Measurements from ENCODE around the gene FBLN5.

The FBLN5 gene

GRCh38 chr14:91876492-91876891 is 71.0 kb downstream of the FBLN5 start:
- no peak overlapping the region for H4K91ac ChIP-seq (ENCODE audit: low read length)
- H3K79me1 ChIP-seq (replicated peaks; ENCODE audit: low read length, poor library complexity, severe bottlenecking), result no peaks in the 10 kb centered on the region
- no peak overlapping the region for H2BK5ac ChIP-seq (ENCODE audit: low read depth, low read length, poor library complexity, severe bottlenecking)
- H3K4me3 ChIP-seq (ENCODE audit: insufficient read depth in 1 of 2, low read depth in 1 of 2, low read length in 2 of 2), result no peak overlapping the region
- H3K14ac ChIP-seq (ENCODE audit: low read length in 2 of 2), result no peak overlapping the region
- H4K8ac ChIP-seq (ENCODE audit: low read length), result no peak overlapping the region
- no peak overlapping the region for H2AFZ ChIP-seq (ENCODE audit: low read depth, low read length)
- no peak overlapping the region for H3K4me2 ChIP-seq (ENCODE audit: low read length, poor library complexity, severe bottlenecking)
- WGBS, result 97% methylated on average over 6 of the region's 6 CpGs
- no peak overlapping the region for H3K27ac ChIP-seq (ENCODE audit: low read length, poor library complexity, severe bottlenecking)
- no peak overlapping the region for H3K23ac ChIP-seq (ENCODE audit: low read length in 2 of 2)
- DNase-seq, result no peak
- no peak overlapping the region for H3K18ac ChIP-seq (ENCODE audit: low read depth in 1 of 2, low read length in 2 of 2)
- H3K9me3 ChIP-seq (ENCODE audit: control insufficient read depth, low read length), result no peaks in the 10 kb centered on the region
- H2BK12ac ChIP-seq (ENCODE audit: low read length in 2 of 2), result no peak overlapping the region
- peaks cover 0 to 19% of the 10 kb centered on the region in 2 experiments for H3K27me3 ChIP-seq (ENCODE audit: control insufficient read depth in 1 of 2, insufficient read depth in 1 of 2, low read length in 2 of 2)
- H3K9ac ChIP-seq (ENCODE audit: low read length), result no peak overlapping the region
- no peak overlapping the region for H2BK120ac ChIP-seq (ENCODE audit: low read depth, low read length)
- peaks cover 8% of the 10 kb centered on the region for H3K4me1 ChIP-seq (ENCODE audit: control insufficient read depth, insufficient read depth, low read depth, low read length)
- peaks cover 0 to 63% of the 10 kb centered on the region in 2 experiments for H3K36me3 ChIP-seq (ENCODE audit: control insufficient read depth in 1 of 2, insufficient read depth in 2 of 2, low read depth in 1 of 2, low read length in 2 of 2)
- no peak overlapping the region for H3K4ac ChIP-seq (ENCODE audit: low read depth in 1 of 2, low read length in 2 of 2)
- no peak overlapping the region for H2BK15ac ChIP-seq (ENCODE audit: low read depth, poor library complexity, severe bottlenecking)
- no peak overlapping the region for H2AK5ac ChIP-seq (ENCODE audit: low read length, severe bottlenecking)

- Histone ChIP-seq H3K14ac (ENCODE audit: low read length in 2 of 2) (no peak overlapping the region), H4K91ac (ENCODE audit: low read length) (no peak overlapping the region), H4K8ac (ENCODE audit: low read length) (no peak overlapping the region), H3K23ac (ENCODE audit: low read length in 2 of 2) (no peak overlapping the region), H3K27me3 (ENCODE audit: control insufficient read depth in 1 of 2, insufficient read depth in 1 of 2, low read length in 2 of 2) (peaks cover 0 to 19% of the 10 kb centered on the region in 2 experiments), H2BK12ac (ENCODE audit: low read length in 2 of 2) (no peak overlapping the region), H3K9me3 (ENCODE audit: control insufficient read depth, low read length) (no peaks in the 10 kb centered on the region), H2AK5ac (ENCODE audit: low read length, severe bottlenecking) (no peak overlapping the region), H3K18ac (ENCODE audit: low read depth in 1 of 2, low read length in 2 of 2) (no peak overlapping the region), H2AFZ (ENCODE audit: low read depth, low read length) (no peak overlapping the region), H3K4me3 (ENCODE audit: insufficient read depth in 1 of 2, low read depth in 1 of 2, low read length in 2 of 2) (no peak overlapping the region), H3K9ac (ENCODE audit: low read length) (no peak overlapping the region), H2BK120ac (ENCODE audit: low read depth, low read length) (no peak overlapping the region), H3K79me1 (replicated peaks; ENCODE audit: low read length, poor library complexity, severe bottlenecking) (no peaks in the 10 kb centered on the region), H2BK5ac (ENCODE audit: low read depth, low read length, poor library complexity, severe bottlenecking) (no peak overlapping the region), H3K4ac (ENCODE audit: low read depth in 1 of 2, low read length in 2 of 2) (no peak overlapping the region), H3K36me3 (ENCODE audit: control insufficient read depth in 1 of 2, insufficient read depth in 2 of 2, low read depth in 1 of 2, low read length in 2 of 2) (peaks cover 0 to 56% of the 10 kb centered on the region in 2 experiments), H3K4me1 (ENCODE audit: control insufficient read depth, insufficient read depth, low read depth, low read length) (peaks cover 8% of the 10 kb centered on the region), H3K27ac (ENCODE audit: low read length, poor library complexity, severe bottlenecking) (no peak overlapping the region), H2BK15ac (ENCODE audit: low read depth, poor library complexity, severe bottlenecking) (no peak overlapping the region), H3K4me2 (ENCODE audit: low read length, poor library complexity, severe bottlenecking) (no peak overlapping the region)
- no peak for DNase-seq
- 85% methylated on average over 8 of the region's 9 CpGs for WGBS
These were observed 71.8 kb downstream of the FBLN5 start for GRCh38 chr14:91875525-91876286.

GRCh38 chr14:91873471-91874415 is 73.8 kb downstream of the FBLN5 start:
- Histone ChIP-seq H3K36me3 (ENCODE audit: control insufficient read depth in 1 of 2, insufficient read depth in 2 of 2, low read depth in 1 of 2, low read length in 2 of 2) (peaks cover 0 to 56% of the 10 kb centered on the region in 2 experiments), H3K14ac (ENCODE audit: low read length in 2 of 2) (no peak overlapping the region), H2BK120ac (ENCODE audit: low read depth, low read length) (no peak overlapping the region), H2BK12ac (ENCODE audit: low read length in 2 of 2) (no peak overlapping the region), H2AFZ (ENCODE audit: low read depth, low read length) (no peak overlapping the region), H2BK15ac (ENCODE audit: low read depth, poor library complexity, severe bottlenecking) (no peak overlapping the region), H3K4me1 (ENCODE audit: control insufficient read depth, insufficient read depth, low read depth, low read length) (peaks cover 13% of the 10 kb centered on the region), H3K27me3 (ENCODE audit: control insufficient read depth in 1 of 2, insufficient read depth in 1 of 2, low read length in 2 of 2) (peaks cover 0 to 25% of the 10 kb centered on the region in 2 experiments), H3K27ac (ENCODE audit: low read length, poor library complexity, severe bottlenecking) (no peak overlapping the region), H3K18ac (ENCODE audit: low read depth in 1 of 2, low read length in 2 of 2) (no peak overlapping the region), H3K4me2 (ENCODE audit: low read length, poor library complexity, severe bottlenecking) (no peak overlapping the region), H3K23ac (ENCODE audit: low read length in 2 of 2) (no peak overlapping the region), H3K4ac (ENCODE audit: low read depth in 1 of 2, low read length in 2 of 2) (no peak overlapping the region), H3K9ac (ENCODE audit: low read length) (no peak overlapping the region), H3K4me3 (ENCODE audit: insufficient read depth in 1 of 2, low read depth in 1 of 2, low read length in 2 of 2) (no peak overlapping the region), H2BK5ac (ENCODE audit: low read depth, low read length, poor library complexity, severe bottlenecking) (no peak overlapping the region), H4K8ac (ENCODE audit: low read length) (no peak overlapping the region), H4K91ac (ENCODE audit: low read length) (no peak overlapping the region), H3K9me3 (ENCODE audit: control insufficient read depth, low read length) (no peaks in the 10 kb centered on the region), H2AK5ac (ENCODE audit: low read length, severe bottlenecking) (no peak overlapping the region), H3K79me1 (replicated peaks; ENCODE audit: low read length, poor library complexity, severe bottlenecking) (no peaks in the 10 kb centered on the region)
- no peak for DNase-seq
- WGBS, result 92% methylated on average over 15 of the region's 15 CpGs
